ENCODE data around the gene CHP1. TPM values are rescaled to one million over a fixed set of nuclear protein-coding genes. Genes with fewer than 3 reads are reported as not detected.
A peak's percentile ranks its signal among the peaks of the same experiment; 100 is the strongest.
"Not testable (repeated sequence)": the region's sequence is repeated elsewhere in the genome, so short reads cannot be mapped to it uniquely, and the experiment has no call there.

The CHP1 gene
- total RNA-seq, 2 experiments from 2014 or later = 32.4 to 52.4 TPM

GRCh38 chr15:41289953-41290352, 58.9 kb downstream of the CHP1 start:
- TF ChIP-seq EZH2phosphoT487 (IDR thresholded peaks at IDR 0.05; ENCODE audit: borderline replicate concordance, low read depth, low read length) = no peak
- TF ChIP-seq, protein P1, sequence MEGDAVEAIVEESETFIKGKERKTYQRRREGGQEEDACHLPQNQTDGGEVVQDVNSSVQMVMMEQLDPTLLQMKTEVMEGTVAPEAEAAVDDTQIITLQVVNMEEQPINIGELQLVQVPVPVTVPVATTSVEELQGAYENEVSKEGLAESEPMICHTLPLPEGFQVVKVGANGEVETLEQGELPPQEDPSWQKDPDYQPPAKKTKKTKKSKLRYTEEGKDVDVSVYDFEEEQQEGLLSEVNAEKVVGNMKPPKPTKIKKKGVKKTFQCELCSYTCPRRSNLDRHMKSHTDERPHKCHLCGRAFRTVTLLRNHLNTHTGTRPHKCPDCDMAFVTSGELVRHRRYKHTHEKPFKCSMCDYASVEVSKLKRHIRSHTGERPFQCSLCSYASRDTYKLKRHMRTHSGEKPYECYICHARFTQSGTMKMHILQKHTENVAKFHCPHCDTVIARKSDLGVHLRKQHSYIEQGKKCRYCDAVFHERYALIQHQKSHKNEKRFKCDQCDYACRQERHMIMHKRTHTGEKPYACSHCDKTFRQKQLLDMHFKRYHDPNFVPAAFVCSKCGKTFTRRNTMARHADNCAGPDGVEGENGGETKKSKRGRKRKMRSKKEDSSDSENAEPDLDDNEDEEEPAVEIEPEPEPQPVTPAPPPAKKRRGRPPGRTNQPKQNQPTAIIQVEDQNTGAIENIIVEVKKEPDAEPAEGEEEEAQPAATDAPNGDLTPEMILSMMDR (conservative IDR thresholded peaks at IDR 0.05; ENCODE audit: low read length) = no peak
- peaks cover 92% of the 10 kb centered on the region for H3K36me3 ChIP-seq (ENCODE audit: insufficient read depth, low read length)
- no peak overlapping the region for H2AFZ ChIP-seq (ENCODE audit: low read length)
- no peak for DNase-seq (ENCODE audit: low spot score)
- H4K20me1 ChIP-seq (ENCODE audit: insufficient read depth, low read length) = peaks cover 6% of the 10 kb centered on the region; the same call in 1 of the 2 replicates
- no peaks in the 10 kb centered on the region for H3K9me3 ChIP-seq (ENCODE audit: low read length)
- H3K9me2 ChIP-seq (ENCODE audit: insufficient read depth, low read length) = no peaks in the 10 kb centered on the region
- ChIA-PET CTCF (ENCODE audit: unreplicated experiment) (no interaction called here), POLR2A (interaction anchor here (0.7 kb wide), 2 partner anchors 18 to 153 kb away, joined by 3 to 5 read pairs; no protein-coding TSS in a partner anchor)
- no TSS peak for BruUV-seq (replicated peaks)
- intact Hi-C loops (cut with micrococcal nuclease; ENCODE audit: unreplicated experiment) = no loop called here
- no peak overlapping the region for H3K4me3 ChIP-seq (ENCODE audit: low read depth, low read length, poor library complexity, severe bottlenecking)
- H3K4me2 ChIP-seq (ENCODE audit: low read length) = no peak overlapping the region
- H3K79me2 ChIP-seq (ENCODE audit: insufficient read depth, low read depth, low read length) = peaks cover 62% of the 10 kb centered on the region
- H3K4me1 ChIP-seq (ENCODE audit: insufficient read depth, low read length, poor library complexity, severe bottlenecking) = peaks cover 52% of the 10 kb centered on the region
- no peak overlapping the region for H3K27ac ChIP-seq (ENCODE audit: low read depth, low read length, poor library complexity, severe bottlenecking)

DNA sequence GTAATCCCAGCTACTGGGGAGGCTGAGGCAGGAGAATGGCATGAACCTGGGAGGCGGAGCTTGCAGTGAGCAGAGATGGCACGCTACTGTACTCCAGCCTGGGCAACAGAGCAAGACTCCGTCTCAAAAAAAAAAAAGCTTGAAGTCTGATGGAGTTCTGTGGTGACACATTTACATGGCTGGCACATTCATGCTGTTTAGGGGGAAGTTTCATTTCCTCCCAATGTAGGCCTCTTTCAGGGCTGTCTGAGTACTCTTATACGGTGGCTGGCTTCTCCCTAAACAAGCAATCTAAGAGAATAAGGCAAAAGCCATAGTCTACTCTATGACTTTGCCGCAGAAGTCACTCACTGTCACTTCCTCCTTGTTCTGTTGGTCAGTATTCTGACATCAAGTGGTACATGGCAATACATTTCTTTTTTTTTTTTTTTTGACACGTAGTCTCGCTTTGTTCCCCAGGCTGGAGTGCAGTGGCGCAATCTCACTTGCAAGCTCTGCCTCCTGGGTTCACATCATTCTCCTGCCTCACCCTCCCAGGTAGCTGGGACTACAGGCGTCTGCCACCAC, 60.1 kb downstream of the CHP1 start:
- Histone ChIP-seq H2AFZ (ENCODE audit: low read length) (no peak overlapping the region), H3K4me3 (ENCODE audit: low read depth, low read length, poor library complexity, severe bottlenecking) (no peak overlapping the region), H3K9me2 (ENCODE audit: insufficient read depth, low read length) (no peaks in the 10 kb centered on the region), H3K27ac (ENCODE audit: low read depth, low read length, poor library complexity, severe bottlenecking) (peak overlapping the region; percentile 37), H3K9me3 (ENCODE audit: low read length) (no peaks in the 10 kb centered on the region), H3K79me2 (ENCODE audit: insufficient read depth, low read depth, low read length) (peaks cover 56% of the 10 kb centered on the region), H3K36me3 (ENCODE audit: insufficient read depth, low read length) (peaks cover 92% of the 10 kb centered on the region), H3K4me1 (ENCODE audit: insufficient read depth, low read length, poor library complexity, severe bottlenecking) (peaks cover 44% of the 10 kb centered on the region), H3K4me2 (ENCODE audit: low read length) (peak overlapping the region; percentile 24), H4K20me1 (ENCODE audit: insufficient read depth, low read length) (no peaks in the 10 kb centered on the region)
- ChIA-PET POLR2A (interaction anchor here (0.7 kb wide), 1 partner anchor 483 kb away, joined by 4 read pairs; no protein-coding TSS in a partner anchor), CTCF (ENCODE audit: unreplicated experiment) (interaction anchor here (0.6 kb wide), 1 partner anchor 275 kb away, joined by 9 read pairs; no protein-coding TSS in a partner anchor)
- TF ChIP-seq, protein P1 (conservative IDR thresholded peaks at IDR 0.05; ENCODE audit: low read length) = no peak
- TF ChIP-seq EZH2phosphoT487 (IDR thresholded peaks at IDR 0.05; ENCODE audit: borderline replicate concordance, low read depth, low read length) = no peak
- peak; percentile 76 for DNase-seq (ENCODE audit: low spot score)
- intact Hi-C loops (cut with micrococcal nuclease; ENCODE audit: unreplicated experiment) = no loop called here
- BruUV-seq (replicated peaks) = no TSS peak

DNA sequence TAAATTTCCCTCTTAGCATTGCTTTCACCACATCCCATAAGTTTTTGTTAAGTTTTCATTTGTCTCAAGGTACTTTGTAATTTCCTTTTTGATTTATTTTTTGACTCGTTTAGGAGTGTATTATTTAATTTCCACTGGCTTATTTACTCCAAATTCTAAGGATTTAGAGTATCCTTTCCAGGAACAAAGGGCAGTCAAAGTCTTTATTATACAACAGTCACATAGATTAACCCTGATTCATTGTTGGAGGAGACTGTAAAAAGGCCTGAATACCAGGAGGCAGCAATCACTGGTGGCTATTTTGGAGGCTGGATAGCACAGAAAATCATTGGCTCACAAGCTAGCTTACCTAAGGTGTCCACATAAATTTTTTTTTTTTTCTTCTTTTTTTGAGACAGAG, 61.5 kb downstream of the CHP1 start:
- Histone ChIP-seq H3K4me3 (ENCODE audit: low read depth, low read length, poor library complexity, severe bottlenecking) (no peak overlapping the region), H3K4me2 (ENCODE audit: low read length) (no peak overlapping the region), H4K20me1 (ENCODE audit: insufficient read depth, low read length) (no peaks in the 10 kb centered on the region), H3K79me2 (ENCODE audit: insufficient read depth, low read depth, low read length) (peaks cover 49% of the 10 kb centered on the region; the same call in 1 of the 2 replicates), H2AFZ (ENCODE audit: low read length) (no peak overlapping the region), H3K9me3 (ENCODE audit: low read length) (no peaks in the 10 kb centered on the region), H3K36me3 (ENCODE audit: insufficient read depth, low read length) (peaks cover 92% of the 10 kb centered on the region), H3K4me1 (ENCODE audit: insufficient read depth, low read length, poor library complexity, severe bottlenecking) (peaks cover 38% of the 10 kb centered on the region), H3K27ac (ENCODE audit: low read depth, low read length, poor library complexity, severe bottlenecking) (no peak overlapping the region), H3K9me2 (ENCODE audit: insufficient read depth, low read length) (no peaks in the 10 kb centered on the region)
- ChIA-PET POLR2A (no interaction called here), CTCF (ENCODE audit: unreplicated experiment) (no interaction called here)
- TF ChIP-seq EZH2phosphoT487 (IDR thresholded peaks at IDR 0.05; ENCODE audit: borderline replicate concordance, low read depth, low read length) = no peak
- TF ChIP-seq, protein P1 (conservative IDR thresholded peaks at IDR 0.05; ENCODE audit: low read length) = no peak
- no peak for DNase-seq (ENCODE audit: low spot score)
- BruUV-seq (replicated peaks) = no TSS peak
- intact Hi-C loops (cut with micrococcal nuclease; ENCODE audit: unreplicated experiment) = no loop called here

GRCh38 chr15:41301139-41301538, 70.1 kb downstream of the CHP1 start:
- H3K4me1 ChIP-seq (ENCODE audit: insufficient read depth, low read length, poor library complexity, severe bottlenecking); H2AFZ ChIP-seq (ENCODE audit: low read length); CTCF ChIA-PET (ENCODE audit: unreplicated experiment); DNase-seq (ENCODE audit: low spot score); H4K20me1 ChIP-seq (ENCODE audit: insufficient read depth, low read length); POLR2A ChIA-PET; H3K9me2 ChIP-seq (ENCODE audit: insufficient read depth, low read length); BruUV-seq (replicated peaks); H3K27ac ChIP-seq (ENCODE audit: low read depth, low read length, poor library complexity, severe bottlenecking); H3K4me2 ChIP-seq (ENCODE audit: low read length); H3K4me3 ChIP-seq (ENCODE audit: low read depth, low read length, poor library complexity, severe bottlenecking); H3K79me2 ChIP-seq (ENCODE audit: insufficient read depth, low read depth, low read length); H3K9me3 ChIP-seq (ENCODE audit: low read length); intact Hi-C loops (cut with micrococcal nuclease; ENCODE audit: unreplicated experiment): not testable (repeated sequence)
- peaks cover 74% of the 10 kb centered on the region for H3K36me3 ChIP-seq (ENCODE audit: insufficient read depth, low read length)

Measured in OCI-LY7 (cell line).